Fibroblast of lung (primary cell): Measurements from ENCODE around the gene DARS1. TPM values are rescaled to one million over a fixed set of nuclear protein-coding genes. Genes with fewer than 3 reads are reported as not detected.
"Not testable (repeated sequence)": the region's sequence is repeated elsewhere in the genome, so short reads cannot be mapped to it uniquely, and the experiment has no call there.

Experiments used
- DNase-seq, 2 donors: peaks; one replicate each; pipeline versions ENCODE4 v3.0.0 to v3.0.0-alpha.2; 2010; ENCODE audit warnings: low read depth in 2 of 2
- H2AFZ ChIP-seq: 2 replicates; pipeline ENCODE4 v1.5.1; 2012; ENCODE audit warnings: low read length, control low read depth, inconsistent platforms
- H3K27ac ChIP-seq: 2 replicates; pipeline ENCODE4 v1.5.1; 2011; ENCODE audit warnings: low read length, control low read depth; ENCODE audit not compliant: insufficient read depth
- H3K27me3 ChIP-seq: 2 replicates; pipeline ENCODE4 v1.5.1; 2011; ENCODE audit warnings: mild to moderate bottlenecking, low read length; ENCODE audit not compliant: control insufficient read depth, insufficient read depth
- H3K36me3 ChIP-seq: 2 replicates; pipeline ENCODE4 v1.5.1; 2011; ENCODE audit warnings: low read length; ENCODE audit not compliant: control insufficient read depth, insufficient read depth
- H3K4me1 ChIP-seq: 2 replicates; pipeline ENCODE4 v1.5.1; 2011; ENCODE audit warnings: low read length; ENCODE audit not compliant: control insufficient read depth, insufficient read depth; ENCODE audit errors: extremely low read depth
- H3K4me2 ChIP-seq: 2 replicates; pipeline ENCODE4 v1.5.1; 2011; ENCODE audit warnings: low read length, control low read depth; ENCODE audit not compliant: insufficient read depth; ENCODE audit errors: extremely low read depth
- H3K4me3 ChIP-seq, 4 experiments: fragments of 200-600 bp in 1 of 4; sonication (generic) in 1 of 4; replicated peaks in 1 of 4; 2 replicates each; pipeline ENCODE4 v1.5.1; 2011 to 2016; ENCODE audit warnings: low read length in 4 of 4, low read depth in 3 of 4, mild to moderate bottlenecking in 3 of 4, control low read depth in 2 of 4, inconsistent platforms in 1 of 4, mixed read lengths in 1 of 4; ENCODE audit not compliant: insufficient read depth in 1 of 4; ENCODE audit errors: control extremely low read depth in 1 of 4
- H3K79me2 ChIP-seq: 2 replicates; pipeline ENCODE4 v1.5.1; 2012; ENCODE audit warnings: mild to moderate bottlenecking, low read length, inconsistent platforms; ENCODE audit not compliant: control insufficient read depth, insufficient read depth
- H3K9ac ChIP-seq: 2 replicates; pipeline ENCODE4 v1.5.1; 2011; ENCODE audit warnings: mild to moderate bottlenecking, low read length, control low read depth; ENCODE audit not compliant: insufficient read depth
- H3K9me3 ChIP-seq: 2 replicates; pipeline ENCODE4 v1.5.1; 2012; ENCODE audit warnings: low read depth, low read length; ENCODE audit not compliant: control insufficient read depth, insufficient read depth
- H4K20me1 ChIP-seq: 2 replicates; pipeline ENCODE4 v1.5.1; 2011; ENCODE audit warnings: low read length; ENCODE audit not compliant: control insufficient read depth, insufficient read depth; ENCODE audit errors: extremely low read depth
- EZH2 ChIP-seq: IDR thresholded peaks from 2 replicates; pipeline ENCODE4 v1.5.1; 2012; ENCODE audit warnings: low read length, control low read depth, mild to moderate bottlenecking; ENCODE audit errors: missing control alignments
- polyA plus RNA-seq, 2 donors: library from polyadenylated mRNA; depleted of rRNA in 1 of 2; stranded (reverse) in 1 of 2; unstranded in 1 of 2; fragments of >200 nt; gene quantifications; 2 replicates each; pipeline ENCODE4 v1.2.1, GENCODE V29; 2011 to 2012; ENCODE audit warnings: missing spikeins in 1 of 2
- total RNA-seq: library from RNA; depleted of rRNA; stranded (reverse); fragments of >200 nt; gene quantifications from 2 replicates; pipeline ENCODE4 v1.2.1, GENCODE V29; 2014
- TF ChIP-seq, protein P1 (sequence below), 2 donors: IDR thresholded peaks in 1 of 2; conservative IDR thresholded peaks in 1 of 2; 1 replicate in 1 of 2; 2 replicates in 1 of 2; pipeline ENCODE4 v1.5.1; 2011 to 2012; ENCODE audit warnings: low read length in 2 of 2, control low read depth in 1 of 2, inconsistent platforms in 1 of 2, low read depth in 1 of 2, mild to moderate bottlenecking in 1 of 2

The DARS1 gene
- total and polyA plus RNA-seq, 2 donors (not counting 1 experiment from before 2014, with no cell fraction given): 75.5 to 110 TPM

GRCh38 chr2:135893374-135893794, 92.0 kb downstream of the DARS1 start:
- H4K20me1 ChIP-seq: no peaks in the 10 kb centered on the region
- no peak overlapping the region for H2AFZ ChIP-seq
- TF ChIP-seq, protein P1, sequence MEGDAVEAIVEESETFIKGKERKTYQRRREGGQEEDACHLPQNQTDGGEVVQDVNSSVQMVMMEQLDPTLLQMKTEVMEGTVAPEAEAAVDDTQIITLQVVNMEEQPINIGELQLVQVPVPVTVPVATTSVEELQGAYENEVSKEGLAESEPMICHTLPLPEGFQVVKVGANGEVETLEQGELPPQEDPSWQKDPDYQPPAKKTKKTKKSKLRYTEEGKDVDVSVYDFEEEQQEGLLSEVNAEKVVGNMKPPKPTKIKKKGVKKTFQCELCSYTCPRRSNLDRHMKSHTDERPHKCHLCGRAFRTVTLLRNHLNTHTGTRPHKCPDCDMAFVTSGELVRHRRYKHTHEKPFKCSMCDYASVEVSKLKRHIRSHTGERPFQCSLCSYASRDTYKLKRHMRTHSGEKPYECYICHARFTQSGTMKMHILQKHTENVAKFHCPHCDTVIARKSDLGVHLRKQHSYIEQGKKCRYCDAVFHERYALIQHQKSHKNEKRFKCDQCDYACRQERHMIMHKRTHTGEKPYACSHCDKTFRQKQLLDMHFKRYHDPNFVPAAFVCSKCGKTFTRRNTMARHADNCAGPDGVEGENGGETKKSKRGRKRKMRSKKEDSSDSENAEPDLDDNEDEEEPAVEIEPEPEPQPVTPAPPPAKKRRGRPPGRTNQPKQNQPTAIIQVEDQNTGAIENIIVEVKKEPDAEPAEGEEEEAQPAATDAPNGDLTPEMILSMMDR (conservative IDR thresholded peaks at IDR 0.05 in 1 of 2, IDR thresholded peaks at IDR 0.05 in 1 of 2; ENCODE audit: low read depth in 1 of 2, low read length in 2 of 2): no peak
- no peak for TF ChIP-seq EZH2
- no peak overlapping the region for H3K4me3 ChIP-seq
- no peaks in the 10 kb centered on the region for H3K79me2 ChIP-seq
- no peak overlapping the region for H3K27ac ChIP-seq
- no peaks in the 10 kb centered on the region for H3K9me3 ChIP-seq
- no peaks in the 10 kb centered on the region for H3K36me3 ChIP-seq
- H3K27me3 ChIP-seq: no peaks in the 10 kb centered on the region
- no peak overlapping the region for H3K9ac ChIP-seq
- no peak overlapping the region for H3K4me2 ChIP-seq
- H3K4me1 ChIP-seq: no peaks in the 10 kb centered on the region
- DNase-seq: no peak

DNA sequence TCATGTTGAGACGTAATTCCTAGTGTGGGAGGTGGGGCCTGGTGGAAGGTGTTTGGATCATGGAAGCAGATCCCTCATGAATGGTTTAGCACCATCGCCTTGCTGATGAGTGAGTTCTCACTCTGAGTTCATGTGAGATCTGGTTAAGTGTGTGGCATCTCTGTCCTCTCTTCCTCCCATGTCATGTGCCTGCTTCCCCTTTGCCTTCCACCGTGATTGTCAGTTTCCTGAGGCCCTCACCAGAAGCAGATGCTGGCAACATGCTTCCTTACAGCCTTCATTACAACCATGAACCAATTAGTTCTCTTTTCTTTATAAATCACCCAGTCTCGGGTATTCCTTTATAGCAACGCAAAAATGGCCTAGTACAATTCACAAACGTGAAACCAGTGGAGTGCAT, 94.6 kb downstream of the DARS1 start:
- H3K79me2 ChIP-seq: no peaks in the 10 kb centered on the region
- no peaks in the 10 kb centered on the region for H3K4me1 ChIP-seq
- no peak overlapping the region for H3K4me2 ChIP-seq
- H3K27ac ChIP-seq: no peak overlapping the region
- no peak overlapping the region for H3K4me3 ChIP-seq
- no peak for DNase-seq
- H3K9ac ChIP-seq: no peak overlapping the region
- no peaks in the 10 kb centered on the region for H3K9me3 ChIP-seq
- no peaks in the 10 kb centered on the region for H3K27me3 ChIP-seq
- no peaks in the 10 kb centered on the region for H3K36me3 ChIP-seq
- H4K20me1 ChIP-seq: no peaks in the 10 kb centered on the region
- TF ChIP-seq, protein P1 (conservative IDR thresholded peaks at IDR 0.05 in 1 of 2, IDR thresholded peaks at IDR 0.05 in 1 of 2; ENCODE audit: low read depth in 1 of 2, low read length in 2 of 2): no peak
- TF ChIP-seq EZH2: no peak
- no peak overlapping the region for H2AFZ ChIP-seq

DNA sequence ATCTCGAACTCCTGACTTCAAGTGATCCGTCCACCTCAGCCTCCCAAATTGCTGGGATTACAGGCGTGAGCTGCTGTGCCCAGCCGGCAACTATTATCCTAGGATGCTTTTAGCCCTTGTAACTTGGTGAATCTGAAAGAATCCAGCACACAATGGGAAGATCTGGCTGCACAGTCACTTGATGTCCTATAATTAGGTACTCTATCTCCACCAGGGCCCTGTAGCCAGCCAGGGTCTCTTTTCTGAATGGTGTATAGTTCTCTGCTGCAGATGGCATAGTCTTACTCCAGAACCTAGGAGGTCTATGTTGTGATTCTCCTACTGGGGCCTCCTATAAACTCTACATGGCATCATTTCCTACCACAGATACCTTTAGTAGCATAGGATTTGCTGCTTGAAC, 95.3 kb downstream of the DARS1 start:
- DNase-seq: no peak
- Histone ChIP-seq H3K4me3 (no peak overlapping the region), H3K4me1 (no peaks in the 10 kb centered on the region), H3K27me3 (no peaks in the 10 kb centered on the region), H2AFZ (no peak overlapping the region), H4K20me1 (no peaks in the 10 kb centered on the region), H3K4me2 (no peak overlapping the region), H3K79me2 (no peaks in the 10 kb centered on the region), H3K9ac (no peak overlapping the region), H3K36me3 (no peaks in the 10 kb centered on the region), H3K27ac (no peak overlapping the region), H3K9me3 (no peaks in the 10 kb centered on the region)
- TF ChIP-seq, protein P1 (conservative IDR thresholded peaks at IDR 0.05 in 1 of 2, IDR thresholded peaks at IDR 0.05 in 1 of 2; ENCODE audit: low read depth in 1 of 2, low read length in 2 of 2): no peak
- no peak for TF ChIP-seq EZH2

GRCh38 chr2:135888587-135888986, 96.8 kb downstream of the DARS1 start:
- H3K27ac ChIP-seq, H3K9ac ChIP-seq, H3K9me3 ChIP-seq, H3K4me3 ChIP-seq, H3K79me2 ChIP-seq, H3K4me2 ChIP-seq, DNase-seq, H2AFZ ChIP-seq, H3K27me3 ChIP-seq, H3K36me3 ChIP-seq, H4K20me1 ChIP-seq, H3K4me1 ChIP-seq: not testable (repeated sequence)
